ENCODE measurements around the gene PDE5A.

The PDE5A gene

DNA sequence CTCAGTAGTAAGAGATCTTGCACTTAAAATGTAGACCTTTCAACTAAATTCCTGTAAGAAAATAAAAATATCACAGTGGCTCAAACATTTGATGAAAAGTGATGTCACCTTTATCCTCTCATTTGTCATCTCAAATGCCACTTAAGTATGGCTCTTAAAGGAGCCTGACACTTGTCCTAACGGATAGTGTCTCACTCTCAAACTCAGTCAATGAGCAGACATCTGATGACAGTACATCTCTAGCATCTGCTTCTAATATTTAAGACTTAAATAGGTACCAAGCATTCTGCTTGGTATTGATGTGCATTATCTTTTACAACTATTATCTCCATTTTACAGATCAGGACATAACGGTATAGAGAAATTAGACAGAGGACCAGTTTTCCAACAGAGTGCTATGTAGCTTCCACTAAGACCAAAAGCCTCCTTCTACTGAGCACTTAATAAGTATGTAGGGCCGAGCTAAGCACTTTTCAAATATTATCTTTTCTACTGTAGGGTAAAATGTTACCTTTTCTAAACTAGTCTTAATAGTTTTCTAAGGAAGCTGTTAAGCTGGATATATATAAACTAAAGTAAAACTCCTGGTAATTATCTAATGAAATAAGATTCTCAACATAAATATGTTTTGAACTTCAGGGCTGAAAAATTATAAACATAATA is 110.2 kb downstream of the PDE5A start:
- Histone ChIP-seq H3F3A (ENCODE audit: insufficient read depth, low read length) (no peaks in the 10 kb centered on the region), H3K4me1 (ENCODE audit: low read length) (no peaks in the 10 kb centered on the region), H3K9me2 (replicated peaks; ENCODE audit: insufficient read depth, low read length) (no peaks in the 10 kb centered on the region), H3K4me2 (ENCODE audit: low read depth, low read length) (no peak overlapping the region), H3K9ac (ENCODE audit: low read length) (no peak overlapping the region), H3K36me3 (replicated peaks; ENCODE audit: insufficient read depth, low read length) (no peaks in the 10 kb centered on the region; the same call in 1 of the 2 replicates), H2AFZ (ENCODE audit: low read length) (no peak overlapping the region), H3K27ac (ENCODE audit: low read length) (no peak overlapping the region), H3K4me3 (ENCODE audit: low read length) (no peak overlapping the region), H4K20me1 (ENCODE audit: insufficient read depth, low read length) (no peaks in the 10 kb centered on the region), H3K27me3 (replicated peaks; ENCODE audit: insufficient read depth, low read length) (no peaks in the 10 kb centered on the region), H3K9me3 (replicated peaks; ENCODE audit: insufficient read depth, low read length) (no peaks in the 10 kb centered on the region), H3K79me2 (ENCODE audit: low read length) (no peaks in the 10 kb centered on the region)
- DNase-seq: no peak
- TF ChIP-seq EZH2 (optimal IDR thresholded peaks at IDR 0.05; ENCODE audit: low read depth, low read length) (no peak), EZH2phosphoT487 (IDR thresholded peaks at IDR 0.05; ENCODE audit: low read length) (no peak), CTCF (IDR thresholded peaks at IDR 0.05; ENCODE audit: low read length) (no peak)

DNA sequence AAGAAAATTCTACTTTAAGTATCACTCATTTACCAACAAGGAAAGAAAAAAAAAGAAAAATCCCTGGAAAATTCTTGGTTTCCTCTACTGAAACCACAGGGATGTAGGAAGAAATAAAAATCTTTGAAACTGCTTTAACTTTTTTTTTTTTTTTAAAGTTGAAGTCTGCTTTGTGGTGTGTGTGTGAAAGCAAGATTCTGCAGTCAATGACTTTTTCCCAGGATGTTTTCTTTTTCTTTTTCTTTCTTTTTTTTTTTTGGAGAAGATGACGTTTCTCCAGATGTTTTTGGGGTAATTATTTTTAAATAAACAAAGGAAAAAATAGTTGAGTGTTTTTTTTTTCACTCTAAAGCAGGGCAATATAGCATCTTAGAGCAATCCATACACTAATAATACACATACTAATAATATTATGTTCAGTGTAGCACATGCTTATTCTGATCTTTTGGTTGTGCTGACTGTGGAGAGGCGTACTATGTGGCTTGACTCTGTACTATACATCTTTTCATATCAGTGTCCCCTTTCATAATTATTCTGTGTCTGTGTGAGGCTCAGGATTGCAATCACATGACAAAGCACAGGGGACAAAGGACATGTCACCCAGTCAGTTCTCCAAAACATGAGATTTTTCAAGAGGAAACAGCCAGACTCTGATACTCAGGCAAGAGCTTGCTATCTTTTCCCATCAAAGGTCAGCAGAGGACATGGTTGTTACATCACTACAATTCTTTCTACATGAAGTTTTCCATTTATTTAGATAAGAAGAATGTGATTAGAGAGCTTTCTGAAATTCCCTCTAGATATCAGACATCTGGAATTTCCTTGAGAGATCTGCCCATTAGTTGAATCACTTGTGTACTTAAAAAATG is 111.0 kb downstream of the PDE5A start:
- no peak overlapping the region for H2AFZ ChIP-seq (ENCODE audit: low read length)
- no peaks in the 10 kb centered on the region for H4K20me1 ChIP-seq (ENCODE audit: insufficient read depth, low read length)
- H3K9ac ChIP-seq (ENCODE audit: low read length): no peak overlapping the region
- H3K4me2 ChIP-seq (ENCODE audit: low read depth, low read length): no peak overlapping the region
- DNase-seq: no peak
- no peak overlapping the region for H3K27ac ChIP-seq (ENCODE audit: low read length)
- no peak for TF ChIP-seq CTCF (IDR thresholded peaks at IDR 0.05; ENCODE audit: low read length)
- TF ChIP-seq EZH2phosphoT487 (IDR thresholded peaks at IDR 0.05; ENCODE audit: low read length): no peak
- no peak for TF ChIP-seq EZH2 (optimal IDR thresholded peaks at IDR 0.05; ENCODE audit: low read depth, low read length)
- H3K9me3 ChIP-seq (replicated peaks; ENCODE audit: insufficient read depth, low read length): no peaks in the 10 kb centered on the region
- no peaks in the 10 kb centered on the region for H3F3A ChIP-seq (ENCODE audit: insufficient read depth, low read length)
- H3K36me3 ChIP-seq (replicated peaks; ENCODE audit: insufficient read depth, low read length): no peaks in the 10 kb centered on the region; the same call in 1 of the 2 replicates
- no peaks in the 10 kb centered on the region for H3K9me2 ChIP-seq (replicated peaks; ENCODE audit: insufficient read depth, low read length)
- no peaks in the 10 kb centered on the region for H3K79me2 ChIP-seq (ENCODE audit: low read length)
- H3K4me3 ChIP-seq (ENCODE audit: low read length): no peak overlapping the region
- no peaks in the 10 kb centered on the region for H3K27me3 ChIP-seq (replicated peaks; ENCODE audit: insufficient read depth, low read length)
- no peaks in the 10 kb centered on the region for H3K4me1 ChIP-seq (ENCODE audit: low read length)

GRCh38 chr4:119512398-119512797 is 116.2 kb downstream of the PDE5A start:
- no peak for TF ChIP-seq EZH2 (optimal IDR thresholded peaks at IDR 0.05; ENCODE audit: low read depth, low read length)
- no peak for TF ChIP-seq CTCF (IDR thresholded peaks at IDR 0.05; ENCODE audit: low read length)
- TF ChIP-seq EZH2phosphoT487 (IDR thresholded peaks at IDR 0.05; ENCODE audit: low read length): no peak
- no peaks in the 10 kb centered on the region for H3K79me2 ChIP-seq (ENCODE audit: low read length)
- no peak overlapping the region for H3K27ac ChIP-seq (ENCODE audit: low read length)
- H3K27me3 ChIP-seq (replicated peaks; ENCODE audit: insufficient read depth, low read length): no peaks in the 10 kb centered on the region
- H3K4me2 ChIP-seq (ENCODE audit: low read depth, low read length): no peak overlapping the region
- H3K9me2 ChIP-seq (replicated peaks; ENCODE audit: insufficient read depth, low read length): no peaks in the 10 kb centered on the region
- H3K36me3 ChIP-seq (replicated peaks; ENCODE audit: insufficient read depth, low read length): no peaks in the 10 kb centered on the region; the same call in 1 of the 2 replicates
- no peaks in the 10 kb centered on the region for H4K20me1 ChIP-seq (ENCODE audit: insufficient read depth, low read length)
- H3K9me3 ChIP-seq (replicated peaks; ENCODE audit: insufficient read depth, low read length): no peaks in the 10 kb centered on the region
- DNase-seq: no peak
- no peak overlapping the region for H2AFZ ChIP-seq (ENCODE audit: low read length)
- no peaks in the 10 kb centered on the region for H3K4me1 ChIP-seq (ENCODE audit: low read length)
- no peak overlapping the region for H3K4me3 ChIP-seq (ENCODE audit: low read length)
- no peak overlapping the region for H3K9ac ChIP-seq (ENCODE audit: low read length)
- H3F3A ChIP-seq (ENCODE audit: insufficient read depth, low read length): no peaks in the 10 kb centered on the region

Measured in MM.1S (cell line).